Stimulated activated CD8-positive, alpha-beta memory T cell treated with anti-CD3 and anti-CD28 coated beads, Interleukin-15, amount 100 ng/mL, for 48 hours (primary cell): ENCODE measurements around the gene RPS14.

Experiments
- DNase-seq, 2 donors: peaks; one replicate each; pipeline ENCODE4 v3.0.0-alpha.2; 2020; ENCODE audit warnings: low read depth in 2 of 2

RPS14 gene

GRCh38 chr5:150413176-150413901, 36.2 kb downstream of the RPS14 start:
- no peak for DNase-seq

GRCh38 chr5:150412319-150413175, 37.0 kb downstream of the RPS14 start, which contains the start of gene CD74:
Gene CD74, minus strand, starts transcription at chr5:150412910. Its CDS starts 161 bp downstream, at chr5:150412749.
- peak; percentile 85 to 89 for DNase-seq

GRCh38 chr5:150411245-150411979, 38.1 kb downstream of the RPS14 start:
- DNase-seq, result peak; percentile 27 to 34

- DNase-seq, result no peak
Observed at GRCh38 chr5:150410524-150411244, 38.9 kb downstream of the RPS14 start.

GRCh38 chr5:150409638-150410523, 39.7 kb downstream of the RPS14 start:
- no peak for DNase-seq

- DNase-seq, result no peak
Observed at GRCh38 chr5:150408231-150408943, 41.2 kb downstream of the RPS14 start.

GRCh38 chr5:150407096-150407720, 42.3 kb downstream of the RPS14 start:
- DNase-seq, result no peak

GRCh38 chr5:150406723-150407095, 42.8 kb downstream of the RPS14 start:
- no peak for DNase-seq

- DNase-seq, result no peak
Observed at GRCh38 chr5:150406103-150406722, 43.3 kb downstream of the RPS14 start.

GRCh38 chr5:150404941-150405816, 44.4 kb downstream of the RPS14 start:
- DNase-seq, result no peak

- DNase-seq, result no peak
Observed at GRCh38 chr5:150404535-150404934, 45.0 kb downstream of the RPS14 start.

GRCh38 chr5:150404121-150404520, 45.4 kb downstream of the RPS14 start:
- DNase-seq, result no peak

GRCh38 chr5:150402901-150403342, 46.6 kb downstream of the RPS14 start:
- no peak for DNase-seq

- DNase-seq, result no peak
Observed at GRCh38 chr5:150402229-150402773, 47.2 kb downstream of the RPS14 start.

GRCh38 chr5:150401376-150402228, 47.9 kb downstream of the RPS14 start:
- DNase-seq, result no peak

- DNase-seq, result no peak
Observed at GRCh38 chr5:150401076-150401375, 48.5 kb downstream of the RPS14 start.
